Measurements from ENCODE around the gene SHOC2. TPM values are rescaled to one million over a fixed set of nuclear protein-coding genes. Genes with fewer than 3 reads are reported as not detected.

The SHOC2 gene
- total and polyA plus RNA-seq, 2 of the 4 experiments (the other 2 are of a cell fraction): 13.4 to 47.5 TPM

GRCh38 chr10:110947061-110947595 is 27.7 kb downstream of the SHOC2 start:
- H3K9me3 ChIP-seq (ENCODE audit: control insufficient read depth, insufficient read depth, low read length): no peaks in the 10 kb centered on the region
- no peak overlapping the region for H4K8ac ChIP-seq (ENCODE audit: low read depth in 2 of 2, low read length in 2 of 2)
- dilution Hi-C loops (cut with HindIII; ENCODE audit: low sequenced_read_pairs, unreplicated experiment): no loop called here
- H3K14ac ChIP-seq (replicated peaks; ENCODE audit: low read depth, low read length): no peak overlapping the region
- no peak overlapping the region for H3K27ac ChIP-seq (ENCODE audit: insufficient read depth, low read length)
- peak; percentile 91 for ATAC-seq (ENCODE audit: low read depth)
- no peak overlapping the region for H2BK5ac ChIP-seq (ENCODE audit: low read depth, low read length, poor library complexity, severe bottlenecking)
- H4K5ac ChIP-seq (ENCODE audit: low read depth, low read length): no peak overlapping the region
- H2AK5ac ChIP-seq (ENCODE audit: low read depth, low read length): no peak overlapping the region
- no CpG with 5 or more reads among the region's 4 CpGs for WGBS, 2 experiments (ENCODE audit: extremely low coverage in 2 of 2, insufficient read length in 1 of 2)
- H3K4ac ChIP-seq (ENCODE audit: low read depth, low read length): no peak overlapping the region
- no peak overlapping the region for H2AK9ac ChIP-seq (replicated peaks; ENCODE audit: low read depth, low read length, poor library complexity)
- no peak overlapping the region for H2BK15ac ChIP-seq (ENCODE audit: low read depth, low read length)
- DNase-seq: peak; percentile 63
- H3K4me2 ChIP-seq (ENCODE audit: low read depth, low read length): no peak overlapping the region
- in situ Hi-C loops (cut with MboI; ENCODE audit: low sequenced_read_pairs): no loop called here
- no peak overlapping the region for H2BK120ac ChIP-seq (ENCODE audit: low read depth, low read length)
- intact Hi-C loops (cut with micrococcal nuclease): no loop called here
- H3K4me1 ChIP-seq (ENCODE audit: control insufficient read depth, insufficient read depth, low read length): peaks cover 4% of the 10 kb centered on the region
- no peak overlapping the region for H3K4me3 ChIP-seq (ENCODE audit: insufficient read depth, low read depth, low read length)
- H3K18ac ChIP-seq (ENCODE audit: low read depth, low read length): no peak overlapping the region
- H3K9me1 ChIP-seq (ENCODE audit: insufficient read depth, low read length): peaks cover 7% of the 10 kb centered on the region; the same call in 1 of the 2 replicates
- ChIA-PET CTCF (interaction anchor here (0.6 to 1.0 kb wide), 2 partner anchors 8 to 9 kb away, joined by 3 to 4 read pairs; no protein-coding TSS in a partner anchor), POLR2A (ENCODE audit: unreplicated experiment) (interaction anchor here (0.7 kb wide), 1 partner anchor 28 kb away, joined by 3 read pairs; the partner anchor contains the start of genes BBIP1 and SHOC2)
- TF ChIP-seq BHLHE40 (IDR thresholded peaks at IDR 0.05; ENCODE audit: low read depth, low read length): no peak
- no peak for TF ChIP-seq FOS (IDR thresholded peaks at IDR 0.05; ENCODE audit: low read depth, low read length)
- TF ChIP-seq RFX5 (IDR thresholded peaks at IDR 0.05; ENCODE audit: low read depth, low read length): no peak
- no peak for TF ChIP-seq MAFK (IDR thresholded peaks at IDR 0.05; ENCODE audit: low read depth, low read length)
- no peak for TF ChIP-seq MXI1 (IDR thresholded peaks at IDR 0.05; ENCODE audit: borderline replicate concordance, low read depth, low read length)
- TF ChIP-seq NFE2L2 (IDR thresholded peaks at IDR 0.05; ENCODE audit: low read depth, low read length): no peak
- no peak for TF ChIP-seq CHD1 (IDR thresholded peaks at IDR 0.05; ENCODE audit: low read depth, low read length)
- no peak for TF ChIP-seq RAD21 (IDR thresholded peaks at IDR 0.05; ENCODE audit: low read length)
- TF ChIP-seq RCOR1 (IDR thresholded peaks at IDR 0.05; ENCODE audit: insufficient replicate concordance, low read length): no peak
- no peak for TF ChIP-seq POLR2A (IDR thresholded peaks at IDR 0.05; ENCODE audit: low read depth, low read length)
- TF ChIP-seq, protein P1, sequence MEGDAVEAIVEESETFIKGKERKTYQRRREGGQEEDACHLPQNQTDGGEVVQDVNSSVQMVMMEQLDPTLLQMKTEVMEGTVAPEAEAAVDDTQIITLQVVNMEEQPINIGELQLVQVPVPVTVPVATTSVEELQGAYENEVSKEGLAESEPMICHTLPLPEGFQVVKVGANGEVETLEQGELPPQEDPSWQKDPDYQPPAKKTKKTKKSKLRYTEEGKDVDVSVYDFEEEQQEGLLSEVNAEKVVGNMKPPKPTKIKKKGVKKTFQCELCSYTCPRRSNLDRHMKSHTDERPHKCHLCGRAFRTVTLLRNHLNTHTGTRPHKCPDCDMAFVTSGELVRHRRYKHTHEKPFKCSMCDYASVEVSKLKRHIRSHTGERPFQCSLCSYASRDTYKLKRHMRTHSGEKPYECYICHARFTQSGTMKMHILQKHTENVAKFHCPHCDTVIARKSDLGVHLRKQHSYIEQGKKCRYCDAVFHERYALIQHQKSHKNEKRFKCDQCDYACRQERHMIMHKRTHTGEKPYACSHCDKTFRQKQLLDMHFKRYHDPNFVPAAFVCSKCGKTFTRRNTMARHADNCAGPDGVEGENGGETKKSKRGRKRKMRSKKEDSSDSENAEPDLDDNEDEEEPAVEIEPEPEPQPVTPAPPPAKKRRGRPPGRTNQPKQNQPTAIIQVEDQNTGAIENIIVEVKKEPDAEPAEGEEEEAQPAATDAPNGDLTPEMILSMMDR (conservative IDR thresholded peaks at IDR 0.05; ENCODE audit: low read depth, low read length): no peak
- TF ChIP-seq ELK1 (IDR thresholded peaks at IDR 0.05; ENCODE audit: borderline replicate concordance, low read depth, low read length): no peak
- TF ChIP-seq MAZ (IDR thresholded peaks at IDR 0.05; ENCODE audit: borderline replicate concordance, low read depth, low read length): no peak
- no peak for TF ChIP-seq USF2 (IDR thresholded peaks at IDR 0.05; ENCODE audit: low read depth, low read length)
- TF ChIP-seq CEBPB (IDR thresholded peaks at IDR 0.05; ENCODE audit: low read depth, low read length): no peak
- TF ChIP-seq SMC3 (IDR thresholded peaks at IDR 0.05; ENCODE audit: low read depth, low read length): no peak
- H3K23ac ChIP-seq (ENCODE audit: low read depth, low read length): 0 out of 2 replicates have a peak overlapping the region, but pooled peaks have one; percentile 13
- no peak overlapping the region for H4K91ac ChIP-seq (ENCODE audit: insufficient read depth, low read depth, low read length)
- BruUV-seq (replicated peaks): no TSS peak
- H3K9ac ChIP-seq (ENCODE audit: low read depth, low read length): no peak overlapping the region
- no peak overlapping the region for H2BK20ac ChIP-seq (ENCODE audit: low read depth, low read length)
- H3K79me1 ChIP-seq (ENCODE audit: low read depth in 1 of 2, low read length in 2 of 2): peaks cover 38 to 53% of the 10 kb centered on the region in 2 experiments
- no peaks in the 10 kb centered on the region for H3K27me3 ChIP-seq (ENCODE audit: control insufficient read depth, insufficient read depth, low read length)
- H3K56ac ChIP-seq (ENCODE audit: extremely low read depth, insufficient read depth, low read length): no peak overlapping the region
- peaks cover 8% of the 10 kb centered on the region for H3K36me3 ChIP-seq (ENCODE audit: control insufficient read depth, insufficient read depth, low read length)
- peaks cover 35% of the 10 kb centered on the region for H4K20me1 ChIP-seq (ENCODE audit: insufficient read depth, low read length)
- no peak overlapping the region for H2AFZ ChIP-seq (replicated peaks; ENCODE audit: low read length, poor library complexity)

All from IMR-90 (cell line).